ENCODE measurements around the gene BCAR1. TPM values are rescaled to one million over a fixed set of nuclear protein-coding genes. Genes with fewer than 3 reads are reported as not detected.

BCAR1 gene
- total and polyA plus RNA-seq, 3 donors from 2014 or later, result 83.8 to 201 (median 139) TPM

- Histone ChIP-seq H3K4me1 (peaks cover 3% of the 10 kb centered on the region), H3K4me3 (no peak overlapping the region), H3K27me3 (no peaks in the 10 kb centered on the region), H3K9me3 (no peaks in the 10 kb centered on the region), H3K27ac (no peak overlapping the region), H3K36me3 (ENCODE audit: low read depth, missing control alignments) (no peaks in the 10 kb centered on the region)
- no peak for DNase-seq
- intact Hi-C loops (cut with DNase I; ENCODE audit: low total_unique reads), result no loop called here
- no peak for TF ChIP-seq CTCF (IDR thresholded peaks at IDR 0.05)
- no peak for TF ChIP-seq POLR2A (IDR thresholded peaks at IDR 0.05)
- 92 to 95% methylated on average over 4 of the region's 4 CpGs for WGBS, 2 donors
Observed at GRCh38 chr16:75193265-75193650, 58.2 kb downstream of the BCAR1 start.

GRCh38 chr16:75192606-75193264 lies 58.7 kb downstream of the BCAR1 start:
- intact Hi-C loops (cut with DNase I; ENCODE audit: low total_unique reads), result no loop called here
- Histone ChIP-seq H3K27ac (no peak overlapping the region), H3K9me3 (no peaks in the 10 kb centered on the region), H3K36me3 (ENCODE audit: low read depth, missing control alignments) (no peaks in the 10 kb centered on the region), H3K27me3 (no peaks in the 10 kb centered on the region), H3K4me1 (no peaks in the 10 kb centered on the region), H3K4me3 (no peak overlapping the region)
- TF ChIP-seq POLR2A (IDR thresholded peaks at IDR 0.05) (no peak), CTCF (IDR thresholded peaks at IDR 0.05) (no peak)
- WGBS, 2 donors, result 91 to 94% methylated on average over 21 of the region's 21 CpGs
- DNase-seq, result no peak

- H3K9me3 ChIP-seq, result no peaks in the 10 kb centered on the region
- no peaks in the 10 kb centered on the region for H3K36me3 ChIP-seq (ENCODE audit: low read depth, missing control alignments)
- H3K4me1 ChIP-seq, result no peaks in the 10 kb centered on the region
- no peak overlapping the region for H3K27ac ChIP-seq
- DNase-seq, result no peak
- intact Hi-C loops (cut with DNase I; ENCODE audit: low total_unique reads), result no loop called here
- 77 to 87% methylated on average over 8 of the region's 8 CpGs for WGBS, 2 donors
- no peak for TF ChIP-seq POLR2A (IDR thresholded peaks at IDR 0.05)
- no peak for TF ChIP-seq CTCF (IDR thresholded peaks at IDR 0.05)
- no peaks in the 10 kb centered on the region for H3K27me3 ChIP-seq
- H3K4me3 ChIP-seq, result no peak overlapping the region
Observed at GRCh38 chr16:75189638-75190245, 61.7 kb downstream of the BCAR1 start.

GRCh38 chr16:75188832-75189477 lies 62.5 kb downstream of the BCAR1 start:
- Histone ChIP-seq H3K4me1 (no peaks in the 10 kb centered on the region), H3K36me3 (ENCODE audit: low read depth, missing control alignments) (no peaks in the 10 kb centered on the region), H3K4me3 (no peak overlapping the region), H3K27me3 (no peaks in the 10 kb centered on the region), H3K9me3 (no peaks in the 10 kb centered on the region), H3K27ac (no peak overlapping the region)
- no peak for DNase-seq
- WGBS, 2 donors, result 84 to 91% methylated on average over 13 to 14 of the region's 14 CpGs
- intact Hi-C loops (cut with DNase I; ENCODE audit: low total_unique reads), result no loop called here
- TF ChIP-seq POLR2A (IDR thresholded peaks at IDR 0.05), result no peak
- no peak for TF ChIP-seq CTCF (IDR thresholded peaks at IDR 0.05)
